Ishikawa (cell line): Measurements from ENCODE around the gene USP11.

Experiments used
- CEBPB ChIP-seq: IDR thresholded peaks from 2 replicates; pipeline ENCODE4 v1.6.1; 2012
- CREB1 ChIP-seq: IDR thresholded peaks from 2 replicates; pipeline ENCODE4 v1.6.1; 2012; ENCODE audit warnings: low read depth
- EGR1 ChIP-seq: IDR thresholded peaks from 2 replicates; pipeline ENCODE4 v1.6.1; 2012
- EP300 ChIP-seq: IDR thresholded peaks from 2 replicates; pipeline ENCODE4 v1.6.1; 2012; ENCODE audit warnings: borderline replicate concordance
- FOXM1 ChIP-seq: IDR thresholded peaks from 2 replicates; pipeline ENCODE4 v1.6.1; 2012; ENCODE audit warnings: low read depth, borderline replicate concordance
- MAX ChIP-seq: IDR thresholded peaks from 2 replicates; pipeline ENCODE4 v1.6.1; 2012
- NFIC ChIP-seq: IDR thresholded peaks from 2 replicates; pipeline ENCODE4 v1.6.1; 2012
- RAD21 ChIP-seq: IDR thresholded peaks from 2 replicates; pipeline ENCODE4 v1.6.1; 2012; ENCODE audit warnings: low read depth
- REST ChIP-seq: IDR thresholded peaks from 2 replicates; pipeline ENCODE4 v1.6.1; 2012; ENCODE audit warnings: low read depth, mild to moderate bottlenecking
- TAF1 ChIP-seq: IDR thresholded peaks from 2 replicates; pipeline ENCODE4 v1.6.1; 2012; ENCODE audit warnings: low read depth, mild to moderate bottlenecking
- TCF12 ChIP-seq: IDR thresholded peaks from 2 replicates; pipeline ENCODE4 v1.6.1; 2012; ENCODE audit warnings: low read depth
- TEAD4 ChIP-seq: IDR thresholded peaks from 2 replicates; pipeline ENCODE4 v1.6.1; 2012
- USF1 ChIP-seq: IDR thresholded peaks from 2 replicates; pipeline ENCODE4 v1.6.1; 2012
- YY1 ChIP-seq: IDR thresholded peaks from 2 replicates; pipeline ENCODE4 v1.6.1; 2012; ENCODE audit warnings: low read depth
- ZBTB7A ChIP-seq: IDR thresholded peaks from 2 replicates; pipeline ENCODE4 v1.6.1; 2012; ENCODE audit warnings: low read depth

Gene USP11

GRCh38 chrX:47223476-47224250 lies 9.1 kb upstream of the USP11 start:
- no peak for TF ChIP-seq ZBTB7A
- no peak for TF ChIP-seq USF1
- TF ChIP-seq REST: no peak
- no peak for TF ChIP-seq FOXM1
- TF ChIP-seq TAF1: no peak
- TF ChIP-seq YY1: no peak
- TF ChIP-seq TEAD4: no peak
- no peak for TF ChIP-seq EGR1
- TF ChIP-seq CREB1: no peak
- TF ChIP-seq MAX: no peak
- TF ChIP-seq TCF12: no peak
- TF ChIP-seq CEBPB: no peak
- TF ChIP-seq NFIC: no peak
- no peak for TF ChIP-seq RAD21
- no peak for TF ChIP-seq EP300

- no peak for TF ChIP-seq TAF1
- TF ChIP-seq USF1: no peak
- no peak for TF ChIP-seq RAD21
- TF ChIP-seq NFIC: no peak
- no peak for TF ChIP-seq REST
- no peak for TF ChIP-seq CEBPB
- no peak for TF ChIP-seq EP300
- no peak for TF ChIP-seq EGR1
- TF ChIP-seq TEAD4: no peak
- no peak for TF ChIP-seq MAX
- TF ChIP-seq ZBTB7A: no peak
- no peak for TF ChIP-seq CREB1
- no peak for TF ChIP-seq YY1
- TF ChIP-seq FOXM1: no peak
- TF ChIP-seq TCF12: no peak
These were observed 8.4 kb upstream of the USP11 start for GRCh38 chrX:47224266-47224895.

- TF ChIP-seq TCF12: no peak
- TF ChIP-seq USF1: no peak
- no peak for TF ChIP-seq RAD21
- no peak for TF ChIP-seq TAF1
- TF ChIP-seq CEBPB: no peak
- no peak for TF ChIP-seq FOXM1
- TF ChIP-seq CREB1: no peak
- no peak for TF ChIP-seq ZBTB7A
- TF ChIP-seq REST: no peak
- TF ChIP-seq NFIC: no peak
These were observed 7.9 kb upstream of the USP11 start for GRCh38 chrX:47224896-47225290.
